ENCODE measurements around the gene PERP. TPM values are rescaled to one million over a fixed set of nuclear protein-coding genes. Genes with fewer than 3 reads are reported as not detected.
A peak's percentile ranks its signal among the peaks of the same experiment; 100 is the strongest.

Gene PERP
- polyA plus RNA-seq, 1 of the 3 experiments (the other 2 are of a cell fraction): 0.02 TPM

GRCh38 chr6:138115877-138116660, 8.8 kb upstream of the PERP start:
- peak; percentile 51 for DNase-seq
- H3K9me2 ChIP-seq: no peaks in the 10 kb centered on the region

GRCh38 chr6:138115201-138115600, 8.0 kb upstream of the PERP start:
- Histone ChIP-seq H3K4me3 (ENCODE audit: low read depth in 2 of 2, low read length in 1 of 2) (no peak overlapping the region), H3K79me2 (ENCODE audit: insufficient read depth) (no peaks in the 10 kb centered on the region), H3K27ac (ENCODE audit: low read depth in 2 of 2, low read length in 1 of 2) (no peak overlapping the region), H3F3A (replicated peaks; ENCODE audit: insufficient read depth) (no peaks in the 10 kb centered on the region), H3K9ac (no peak overlapping the region), H3K27me3 (ENCODE audit: insufficient read depth) (peaks cover 16% of the 10 kb centered on the region; the same call in 1 of the 2 replicates), H4K20me1 (ENCODE audit: insufficient read depth) (no peaks in the 10 kb centered on the region), H2AFZ (ENCODE audit: low read depth) (no peak overlapping the region), H3K9me2 (no peaks in the 10 kb centered on the region), H3K4me1 (ENCODE audit: control insufficient read depth in 1 of 2, insufficient read depth in 2 of 2, low read depth in 1 of 2, low read length in 1 of 2) (no peaks in the 10 kb centered on the region), H3K9me3 (no peaks in the 10 kb centered on the region), H3K36me3 (replicated peaks in 1 of 2; ENCODE audit: control insufficient read depth in 1 of 2, insufficient read depth in 2 of 2, low read length in 1 of 2) (no peaks in the 10 kb centered on the region), H3K4me2 (no peak overlapping the region)
- WGBS (ENCODE audit: low lambda C conversion rate): 15% methylated on average over 7 of the region's 7 CpGs
- TF ChIP-seq MXI1 (IDR thresholded peaks at IDR 0.05; ENCODE audit: low read depth, low read length) (no peak), POLR2AphosphoS5 (IDR thresholded peaks at IDR 0.05; ENCODE audit: low read depth, low read length) (no peak), JUND (IDR thresholded peaks at IDR 0.05) (no peak), CTCF (IDR thresholded peaks at IDR 0.05) (no peak)
- TF ChIP-seq, protein P1, sequence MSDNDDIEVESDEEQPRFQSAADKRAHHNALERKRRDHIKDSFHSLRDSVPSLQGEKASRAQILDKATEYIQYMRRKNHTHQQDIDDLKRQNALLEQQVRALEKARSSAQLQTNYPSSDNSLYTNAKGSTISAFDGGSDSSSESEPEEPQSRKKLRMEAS (IDR thresholded peaks at IDR 0.05; ENCODE audit: low read depth): no peak
- DNase-seq: no peak
- CTCF ChIA-PET: interaction anchor here (0.5 to 3.3 kb wide), 23 partner anchors 9 to 1249 kb away, joined by 3 to 42 read pairs (median 6); partner anchors contain the start of genes HEBP2 and PERP
- POLR2A ChIA-PET: no interaction called here

More at GRCh38 chr6:138115877-138116660, 8.8 kb upstream of the PERP start:
- H3K27ac ChIP-seq (ENCODE audit: low read depth in 2 of 2, low read length in 1 of 2): no peak overlapping the region
- H3K27me3 ChIP-seq (ENCODE audit: insufficient read depth): peaks cover 16% of the 10 kb centered on the region; the same call in 1 of the 2 replicates
- ChIA-PET POLR2A (no interaction called here), CTCF (interaction anchor here (0.6 to 3.3 kb wide), 39 partner anchors 8 to 1249 kb away, joined by 3 to 42 read pairs (median 4); partner anchors contain the start of genes HEBP2 and PERP)
- no peaks in the 10 kb centered on the region for H3K9me3 ChIP-seq
- no peak overlapping the region for H3K9ac ChIP-seq
- no peaks in the 10 kb centered on the region for H3K79me2 ChIP-seq (ENCODE audit: insufficient read depth)
- H4K20me1 ChIP-seq (ENCODE audit: insufficient read depth): no peaks in the 10 kb centered on the region
- H3K4me1 ChIP-seq (ENCODE audit: control insufficient read depth in 1 of 2, insufficient read depth in 2 of 2, low read depth in 1 of 2, low read length in 1 of 2): no peaks in the 10 kb centered on the region
- no peak overlapping the region for H2AFZ ChIP-seq (ENCODE audit: low read depth)
- TF ChIP-seq POLR2AphosphoS5 (IDR thresholded peaks at IDR 0.05; ENCODE audit: low read depth, low read length): no peak
- 0 out of 2 replicates have a peak, but pooled peaks have one; percentile 7 for TF ChIP-seq RCOR1 (IDR thresholded peaks at IDR 0.05; ENCODE audit: low read length)
- peak; percentile 59 for TF ChIP-seq SMC3 (IDR thresholded peaks at IDR 0.05; ENCODE audit: low read depth, low read length)
- peak; percentile 87 for TF ChIP-seq RAD21 (IDR thresholded peaks at IDR 0.05; ENCODE audit: low read length)
- no peak for TF ChIP-seq GATA2 (CRISPR knock-in tag; IDR thresholded peaks at IDR 0.05)
- TF ChIP-seq CHD2 (IDR thresholded peaks at IDR 0.05; ENCODE audit: low read length, partially characterized antibody): no peak
- TF ChIP-seq CTCF (IDR thresholded peaks at IDR 0.05): peak; percentile 71
- WGBS (ENCODE audit: low lambda C conversion rate): 5% methylated on average over 13 of the region's 13 CpGs
- H3K4me3 ChIP-seq (ENCODE audit: low read depth in 2 of 2, low read length in 1 of 2): no peak overlapping the region; a peak in 1 of 4 replicates
- no peaks in the 10 kb centered on the region for H3F3A ChIP-seq (replicated peaks; ENCODE audit: insufficient read depth)
- H3K36me3 ChIP-seq (replicated peaks in 1 of 2; ENCODE audit: control insufficient read depth in 1 of 2, insufficient read depth in 2 of 2, low read length in 1 of 2): no peaks in the 10 kb centered on the region
- H3K4me2 ChIP-seq: no peak overlapping the region

Data from SK-N-SH (cell line).